Measurements from ENCODE around the gene BEST4. TPM values are rescaled to one million over a fixed set of nuclear protein-coding genes. Genes with fewer than 3 reads are reported as not detected.

BEST4 gene
- total and polyA plus RNA-seq, 2 of the 13 experiments (the other 11 are each of a cell fraction or from before 2014, with no cell fraction given), result 0.77 to 1.4 TPM

- no peak for TF ChIP-seq RERE (CRISPR knock-in tag; IDR thresholded peaks at IDR 0.05; ENCODE audit: low read depth)
- TF ChIP-seq ZNF282 (IDR thresholded peaks at IDR 0.05; ENCODE audit: partially characterized antibody), result no peak
- peak; percentile 74 for TF ChIP-seq MNT (IDR thresholded peaks at IDR 0.05)
- peak; percentile 62 for TF ChIP-seq SRY (CRISPR knock-in tag; IDR thresholded peaks at IDR 0.05)
- TF ChIP-seq ZNF773 (CRISPR knock-in tag; IDR thresholded peaks at IDR 0.05; ENCODE audit: borderline replicate concordance), result no peak
- TF ChIP-seq ZSCAN21 (CRISPR knock-in tag; IDR thresholded peaks at IDR 0.05; ENCODE audit: borderline replicate concordance), result peak; percentile 64; the same call in 1 of the 2 replicates
- TF ChIP-seq ZMAT3 (CRISPR knock-in tag; conservative IDR thresholded peaks at IDR 0.05), result no peak; the same call in 1 of the 2 replicates
- TF ChIP-seq TFDP1 (CRISPR knock-in tag; IDR thresholded peaks at IDR 0.05; ENCODE audit: borderline replicate concordance), result peak; percentile 91
- no peak for TF ChIP-seq ZBTB40 (IDR thresholded peaks at IDR 0.05)
- peak; percentile 74; the same call in 1 of the 2 replicates for TF ChIP-seq ZBTB40 (CRISPR knock-in tag; IDR thresholded peaks at IDR 0.05)
- peak; percentile 6; the same call in 1 of the 2 replicates for TF ChIP-seq HCFC1 (IDR thresholded peaks at IDR 0.05; ENCODE audit: low read depth, low read length)
Measured at GRCh38 chr1:44799770-44800584, 12.0 kb upstream of the BEST4 start, which contains the start of gene PLK3 (continued).

All from HepG2 (cell line).